22Rv1 (cell line): ENCODE results near the gene PTPRM.
"Not testable (repeated sequence)": the region's sequence is repeated elsewhere in the genome, so short reads cannot be mapped to it uniquely, and the experiment has no call there.

Experiments used
- H3K27ac ChIP-seq: fragments of 450-650 bp; 2 replicates; pipeline ENCODE4 v1.5.1; 2017
- ZFX ChIP-seq: fragments of 450-650 bp; IDR thresholded peaks from 2 replicates; pipeline ENCODE4 v1.6.1; 2017; ENCODE audit warnings: antibody characterized with exemption, borderline replicate concordance
- TF ChIP-seq, protein P1 (sequence below): fragments of 450-650 bp; IDR thresholded peaks from 2 replicates; pipeline ENCODE4 v1.5.1; 2017; ENCODE audit warnings: mild to moderate bottlenecking

Gene PTPRM

DNA sequence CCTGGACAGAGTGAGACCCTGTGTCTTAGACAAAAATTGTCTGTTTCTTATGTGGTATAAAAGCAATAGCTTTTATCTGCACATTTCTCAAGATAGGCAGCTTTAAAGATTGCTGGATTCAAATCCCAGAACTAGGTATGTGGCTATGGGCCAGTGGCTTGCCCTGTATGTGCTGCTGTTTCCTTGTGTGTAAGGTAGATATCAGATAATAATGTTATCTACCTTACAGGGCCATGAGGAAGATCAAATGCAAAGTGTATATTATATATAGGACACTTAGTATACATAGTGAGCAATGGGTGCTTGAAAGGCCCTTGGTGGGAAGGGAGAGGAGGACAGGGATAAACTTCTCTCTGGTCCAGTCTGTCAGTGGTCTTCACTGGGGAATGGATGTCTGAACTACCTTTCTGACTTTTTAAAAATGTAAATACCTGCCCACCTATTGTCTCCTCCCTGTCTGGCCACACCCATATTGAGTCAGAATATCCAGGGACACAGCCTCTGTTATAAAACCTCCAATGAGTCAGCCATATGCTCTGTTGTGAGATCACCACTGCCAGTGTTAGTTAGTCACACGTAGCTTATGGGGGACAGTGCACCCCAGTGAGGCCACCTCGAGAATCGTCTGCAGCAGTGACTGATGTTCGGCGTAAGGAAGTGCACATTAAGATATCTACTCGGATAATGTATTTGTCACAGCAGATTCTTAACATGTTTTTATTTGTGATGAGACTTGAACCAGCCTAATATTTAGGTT is 383.4 kb downstream of the PTPRM start:
- TF ChIP-seq, protein P1, sequence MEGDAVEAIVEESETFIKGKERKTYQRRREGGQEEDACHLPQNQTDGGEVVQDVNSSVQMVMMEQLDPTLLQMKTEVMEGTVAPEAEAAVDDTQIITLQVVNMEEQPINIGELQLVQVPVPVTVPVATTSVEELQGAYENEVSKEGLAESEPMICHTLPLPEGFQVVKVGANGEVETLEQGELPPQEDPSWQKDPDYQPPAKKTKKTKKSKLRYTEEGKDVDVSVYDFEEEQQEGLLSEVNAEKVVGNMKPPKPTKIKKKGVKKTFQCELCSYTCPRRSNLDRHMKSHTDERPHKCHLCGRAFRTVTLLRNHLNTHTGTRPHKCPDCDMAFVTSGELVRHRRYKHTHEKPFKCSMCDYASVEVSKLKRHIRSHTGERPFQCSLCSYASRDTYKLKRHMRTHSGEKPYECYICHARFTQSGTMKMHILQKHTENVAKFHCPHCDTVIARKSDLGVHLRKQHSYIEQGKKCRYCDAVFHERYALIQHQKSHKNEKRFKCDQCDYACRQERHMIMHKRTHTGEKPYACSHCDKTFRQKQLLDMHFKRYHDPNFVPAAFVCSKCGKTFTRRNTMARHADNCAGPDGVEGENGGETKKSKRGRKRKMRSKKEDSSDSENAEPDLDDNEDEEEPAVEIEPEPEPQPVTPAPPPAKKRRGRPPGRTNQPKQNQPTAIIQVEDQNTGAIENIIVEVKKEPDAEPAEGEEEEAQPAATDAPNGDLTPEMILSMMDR, result no peak
- no peak for TF ChIP-seq ZFX

DNA sequence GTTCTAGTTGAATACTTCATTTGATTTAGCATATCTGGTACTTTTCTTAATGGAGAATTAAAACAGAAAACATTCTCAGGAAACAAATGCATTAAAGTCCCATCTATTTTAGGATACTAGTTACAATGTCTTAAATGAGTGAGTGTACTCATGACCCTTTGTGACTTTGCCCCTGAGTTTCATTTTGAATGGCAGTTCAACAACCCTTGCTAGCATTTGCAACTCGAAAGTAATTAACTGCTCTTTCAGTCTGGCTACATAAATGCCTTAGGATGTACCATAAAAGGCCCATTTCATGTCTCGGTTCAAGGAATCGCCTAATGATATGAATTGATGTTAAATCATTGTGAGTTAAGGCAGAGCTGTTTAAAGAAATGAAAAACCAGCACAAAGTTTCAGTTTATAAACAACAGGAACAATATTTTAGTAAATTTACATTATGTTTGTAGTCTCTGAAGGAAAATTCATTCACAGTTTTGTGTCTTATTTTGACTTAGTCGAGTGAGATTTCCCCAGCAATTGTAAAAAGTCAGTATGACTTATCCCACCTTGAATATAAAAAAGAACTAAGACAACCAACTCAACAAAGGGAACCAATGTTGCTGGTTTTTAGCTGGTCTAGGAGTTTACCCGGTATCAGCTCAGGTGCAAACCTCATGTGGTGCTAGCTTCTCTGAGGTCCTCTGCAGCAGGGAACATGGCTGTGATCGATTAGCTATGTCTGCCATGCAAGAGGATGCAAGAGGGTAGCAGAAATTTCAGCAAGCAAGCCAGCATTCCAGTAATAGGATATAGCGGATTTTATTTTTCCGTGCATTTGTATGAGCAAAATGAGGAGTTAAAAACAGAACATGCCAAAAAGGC is 386.2 kb downstream of the PTPRM start:
- no peak overlapping the region for H3K27ac ChIP-seq
- TF ChIP-seq, protein P1, result no peak
- TF ChIP-seq ZFX, result no peak

More for the DNA sequence above, 383.4 kb downstream of the PTPRM start:
- no peak overlapping the region for H3K27ac ChIP-seq

DNA sequence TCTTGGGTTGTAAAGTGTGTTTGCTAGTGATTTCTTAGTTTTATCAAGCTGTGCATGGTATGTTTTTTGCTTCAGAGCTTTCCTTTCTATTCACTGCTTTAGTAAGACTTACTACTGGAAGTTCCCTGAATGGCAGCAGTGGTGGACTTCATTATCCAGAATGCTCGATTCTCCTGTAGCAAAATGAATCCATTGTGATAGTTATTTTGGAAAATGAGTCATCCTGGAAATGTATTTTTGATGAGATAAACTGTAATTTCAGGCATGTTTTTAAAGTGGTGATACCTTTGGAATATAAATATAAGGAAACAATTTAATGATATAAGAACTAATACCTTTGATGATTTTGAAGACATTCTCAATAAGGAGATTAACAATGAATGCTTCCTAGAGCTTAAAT is 387.1 kb downstream of the PTPRM start:
- no peak overlapping the region for H3K27ac ChIP-seq
- TF ChIP-seq, protein P1, result no peak
- TF ChIP-seq ZFX, result no peak

DNA sequence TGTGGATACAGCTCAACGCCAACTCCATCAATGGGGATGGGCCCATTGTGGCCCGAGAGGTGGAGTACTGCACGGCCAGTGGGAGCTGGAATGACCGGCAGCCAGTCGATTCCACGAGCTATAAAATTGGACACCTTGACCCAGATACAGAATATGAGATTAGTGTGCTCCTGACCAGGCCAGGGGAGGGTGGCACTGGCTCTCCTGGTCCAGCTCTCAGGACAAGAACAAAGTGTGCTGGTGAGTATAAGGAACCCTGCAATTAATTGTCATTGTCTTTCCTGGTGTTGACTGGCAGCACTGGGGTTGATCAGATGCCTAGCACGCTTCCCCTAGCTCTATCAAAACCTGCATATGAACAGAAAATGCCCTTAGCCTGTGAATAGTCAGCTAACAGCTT is 388.1 kb downstream of the PTPRM start:
- TF ChIP-seq, protein P1, result no peak
- no peak for TF ChIP-seq ZFX
- H3K27ac ChIP-seq, result no peak overlapping the region

DNA sequence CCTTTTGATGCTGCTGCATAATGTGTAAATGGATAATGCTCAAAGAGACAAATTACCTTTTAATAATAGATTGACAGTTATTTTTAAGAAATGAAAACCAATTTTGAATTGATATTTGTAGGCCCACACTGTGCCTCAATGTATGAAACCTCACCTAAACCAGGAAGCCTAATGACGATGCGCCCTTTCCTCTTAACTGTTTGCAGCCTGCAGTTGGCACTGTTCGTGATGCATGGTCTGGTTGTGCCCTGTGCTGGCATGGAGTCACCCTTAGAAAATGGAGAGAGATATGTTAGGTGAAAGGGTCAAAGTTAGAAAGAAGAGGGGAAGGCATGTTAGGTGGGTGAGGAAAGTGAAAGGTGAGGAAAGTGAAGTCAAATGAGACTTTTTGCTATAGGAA is 390.2 kb downstream of the PTPRM start:
- no peak overlapping the region for H3K27ac ChIP-seq
- TF ChIP-seq, protein P1, result no peak
- no peak for TF ChIP-seq ZFX

DNA sequence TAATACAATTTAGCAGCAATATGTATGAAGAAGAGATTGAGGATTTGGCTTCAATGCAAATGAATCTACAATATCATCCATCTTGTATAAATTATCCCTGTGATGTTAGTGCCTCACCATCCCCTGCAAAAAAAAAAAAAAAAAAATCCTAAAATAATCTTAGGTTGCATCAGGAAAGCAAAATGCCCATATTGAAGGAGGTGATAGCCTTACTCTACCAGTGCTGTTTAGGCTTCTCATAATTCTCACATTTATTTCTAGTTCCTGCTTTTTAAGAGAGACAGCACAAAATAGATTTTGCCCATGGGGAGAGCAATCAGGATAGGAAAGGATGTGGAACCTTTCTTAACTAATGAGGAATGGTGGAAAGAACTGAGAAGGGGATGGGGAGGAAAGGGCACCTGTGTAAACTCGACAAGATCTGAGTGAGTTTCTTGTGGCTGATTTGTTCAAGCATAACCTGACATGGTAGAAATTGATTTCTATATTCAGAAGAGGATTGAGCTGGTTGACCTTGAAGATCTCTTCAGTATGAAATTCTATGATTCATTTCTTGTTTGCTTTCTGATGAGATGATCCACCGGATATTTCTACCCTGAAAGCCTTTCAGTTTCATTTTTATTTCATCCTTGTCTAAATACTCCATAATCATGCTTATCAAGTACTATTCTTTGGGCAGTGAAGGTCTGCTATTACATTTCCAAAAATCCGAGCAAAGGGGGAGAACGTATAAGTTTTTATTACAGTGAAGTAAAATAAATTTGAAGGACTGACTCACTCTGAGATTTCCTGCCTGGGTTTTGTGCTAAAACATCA is 391.2 kb downstream of the PTPRM start:
- TF ChIP-seq, protein P1, result no peak
- TF ChIP-seq ZFX, result no peak
- no peak overlapping the region for H3K27ac ChIP-seq

DNA sequence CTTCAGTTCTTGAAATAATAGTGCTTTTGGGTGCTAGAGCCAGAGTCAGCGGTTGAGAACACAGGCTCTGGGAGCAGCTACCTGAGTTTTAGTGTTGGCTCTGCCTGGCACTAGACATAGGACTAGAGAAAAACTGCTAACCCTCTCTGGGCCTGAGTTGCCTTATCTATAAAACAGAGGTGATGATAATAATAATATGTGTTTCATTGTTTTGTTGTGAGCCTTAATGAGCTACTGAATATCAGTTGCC is 391.7 kb downstream of the PTPRM start:
- H3K27ac ChIP-seq, result no peak overlapping the region
- TF ChIP-seq ZFX, result no peak
- TF ChIP-seq, protein P1, result no peak

DNA sequence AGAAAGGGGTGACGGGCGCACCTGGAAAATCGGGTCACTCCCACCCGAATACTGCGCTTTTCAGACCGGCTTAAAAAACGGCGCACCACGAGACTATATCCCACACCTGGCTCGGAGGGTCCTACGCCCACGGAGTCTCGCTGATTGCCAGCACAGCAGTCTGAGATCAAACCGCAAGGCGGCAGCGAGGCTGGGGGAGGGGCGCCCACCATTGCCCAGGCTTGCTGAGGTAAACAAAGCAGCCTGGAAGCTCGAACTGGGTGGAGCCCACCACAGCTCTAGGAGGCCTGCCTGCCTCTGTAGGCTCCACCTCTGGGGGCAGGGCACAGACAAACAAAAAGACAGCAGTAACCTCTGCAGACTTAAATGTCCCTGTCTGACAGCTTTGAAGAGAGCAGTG is 399.6 kb downstream of the PTPRM start:
- H3K27ac ChIP-seq, result not testable (repeated sequence)
